AG04450 (cell line): ENCODE results near the gene KRTAP10-7. TPM values are rescaled to one million over a fixed set of nuclear protein-coding genes. Genes with fewer than 3 reads are reported as not detected.

Experiments
- CTCF ChIA-PET: fragments of 300-600, 350-600 bp; formaldehyde crosslinking; extraction: SDS; loops from one replicate; lab custom pipeline; 2022; ENCODE audit warnings: antibody characterized with exemption, inconsistent platforms; lab: Charles Lee
- POLR2A ChIA-PET: fragments of 350-600 bp; formaldehyde crosslinking; extraction: SDS; loops from one replicate; lab custom pipeline; 2021; ENCODE audit warnings: antibody characterized with exemption, inconsistent platforms; lab: Yijun Ruan, JAX
- DNase-seq: peaks from one replicate; pipeline ENCODE4 v3.0.0-alpha.2; 2011; ENCODE audit warnings: low read depth, low spot score
- H3K27ac ChIP-seq: one replicate; pipeline ENCODE4 v1.5.1; 2012; ENCODE audit warnings: low read depth, low read length, control low read depth
- H3K27me3 ChIP-seq: one replicate; pipeline ENCODE4 v1.6.0; 2012; ENCODE audit warnings: low read length; ENCODE audit not compliant: control insufficient read depth, insufficient read depth
- H3K4me3 ChIP-seq: 2 replicates; pipeline ENCODE4 v1.5.1; 2011; ENCODE audit warnings: mild to moderate bottlenecking, low read depth, low read length, control low read depth
- H3K9me3 ChIP-seq: 2 replicates; pipeline ENCODE4 v1.5.1; 2012; ENCODE audit warnings: low read length; ENCODE audit not compliant: control insufficient read depth, insufficient read depth
- CTCF ChIP-seq: IDR thresholded peaks from 2 replicates; pipeline ENCODE4 v1.5.1; 2011; ENCODE audit warnings: low read depth, low read length, control low read depth, inconsistent platforms
- polyA plus RNA-seq: library from polyadenylated mRNA; depleted of rRNA; stranded (reverse); fragments of >200 nt; gene quantifications from 2 replicates; pipeline ENCODE4 v1.2.3, GENCODE V29; 2011; rRNA removed

Gene KRTAP10-7
- polyA plus RNA-seq, 1 experiment, result not detected

GRCh38 chr21:44650973-44651675 is 50.7 kb downstream of the KRTAP10-7 start:
- Histone ChIP-seq H3K9me3 (peaks cover 55% of the 10 kb centered on the region), H3K27ac (no peak overlapping the region), H3K27me3 (no peaks in the 10 kb centered on the region), H3K4me3 (no peak overlapping the region)
- POLR2A ChIA-PET, result no interaction called here
- CTCF ChIA-PET, result no interaction called here
- no peak for TF ChIP-seq CTCF
- no peak for DNase-seq

Other genes with a start within 250 kb of the KRTAP10-7 start
- not detected in 2 replicates for gene TRPM2, start 247.0 kb upstream of the KRTAP10-7 start, polyA plus RNA-seq
- 0.10 and 0.14 TPM in 2 replicates for gene LRRC3, start 145.1 kb upstream of the KRTAP10-7 start, polyA plus RNA-seq
- not detected in 2 replicates for gene KRTAP10-1, start 60.4 kb upstream of the KRTAP10-7 start, polyA plus RNA-seq
- gene KRTAP10-2, start 49.1 kb upstream of the KRTAP10-7 start, polyA plus RNA-seq, result not detected in 2 replicates
- not detected in 2 replicates for gene KRTAP10-3, start 41.8 kb upstream of the KRTAP10-7 start, polyA plus RNA-seq
- gene KRTAP10-4, start 26.9 kb upstream of the KRTAP10-7 start, polyA plus RNA-seq, result not detected in 2 replicates
- gene KRTAP10-5, start 20.0 kb upstream of the KRTAP10-7 start, polyA plus RNA-seq, result not detected in 2 replicates
- gene KRTAP10-6, start 8.1 kb upstream of the KRTAP10-7 start, polyA plus RNA-seq, result not detected in 2 replicates
- gene KRTAP10-8, start 11.5 kb downstream of the KRTAP10-7 start, polyA plus RNA-seq, result not detected in 2 replicates
- not detected in 2 replicates for gene KRTAP10-9, start 26.5 kb downstream of the KRTAP10-7 start, polyA plus RNA-seq
- gene KRTAP10-10, start 36.8 kb downstream of the KRTAP10-7 start, polyA plus RNA-seq, result not detected in 2 replicates
- not detected in 2 replicates for gene KRTAP10-11, start 45.8 kb downstream of the KRTAP10-7 start, polyA plus RNA-seq
- gene KRTAP12-4, start 54.1 kb downstream of the KRTAP10-7 start, polyA plus RNA-seq, result not detected in 2 replicates
- gene KRTAP12-3, start 57.3 kb downstream of the KRTAP10-7 start, polyA plus RNA-seq, result not detected in 2 replicates
- gene KRTAP12-2, start 66.3 kb downstream of the KRTAP10-7 start, polyA plus RNA-seq, result not detected in 2 replicates
- gene KRTAP12-1, start 81.6 kb downstream of the KRTAP10-7 start, polyA plus RNA-seq, result not detected in 2 replicates
- not detected in 2 replicates for gene KRTAP10-12, start 96.6 kb downstream of the KRTAP10-7 start, polyA plus RNA-seq
- not detected in 2 replicates for gene TSPEAR, start 111.0 kb downstream of the KRTAP10-7 start, polyA plus RNA-seq
- gene UBE2G2, start 201.2 kb downstream of the KRTAP10-7 start, polyA plus RNA-seq, result 60.9 and 62.2 TPM in 2 replicates
- 113 and 134 TPM in 2 replicates for gene SUMO3, start 217.5 kb downstream of the KRTAP10-7 start, polyA plus RNA-seq